SIG-M5 treated with dmso at 0.1 percent for 504 hours (cell line): ENCODE data around the gene UBE2N.
"Not testable (repeated sequence)": the region's sequence is repeated elsewhere in the genome, so short reads cannot be mapped to it uniquely, and the experiment has no call there.

Experiments used
- DNase-seq: peaks from one replicate; lab custom pipeline; 2025; ENCODE audit not compliant: unreplicated experiment; lab: John Stamatoyannopoulos, UW

UBE2N gene

GRCh38 chr12:93447555-93448290 is 6.0 kb upstream of the UBE2N start:
- DNase-seq = no peak

- DNase-seq = no peak
Measured at GRCh38 chr12:93443576-93443975, 1.8 kb upstream of the UBE2N start.

- no peak for DNase-seq
Measured at GRCh38 chr12:93442411-93443340, 929 bp upstream of the UBE2N start.

- peak; percentile 14 for DNase-seq
Measured at GRCh38 chr12:93441081-93441616, 598 bp downstream of the UBE2N start.

- DNase-seq = peak; percentile 40
Measured at GRCh38 chr12:93440043-93440835, 1.5 kb downstream of the UBE2N start.

GRCh38 chr12:93438266-93439050 is 3.3 kb downstream of the UBE2N start:
- no peak for DNase-seq

- DNase-seq = peak; percentile 47
Measured at GRCh38 chr12:93434256-93434865, 7.4 kb downstream of the UBE2N start.

- not testable (repeated sequence) for DNase-seq
Measured at GRCh38 chr12:93432031-93432430, 9.7 kb downstream of the UBE2N start.

GRCh38 chr12:93430280-93430679 is 11.5 kb downstream of the UBE2N start:
- no peak for DNase-seq

- no peak for DNase-seq
Measured at GRCh38 chr12:93429852-93430251, 11.9 kb downstream of the UBE2N start.

GRCh38 chr12:93429448-93429847 is 12.3 kb downstream of the UBE2N start:
- DNase-seq = no peak

GRCh38 chr12:93427779-93428564 is 13.8 kb downstream of the UBE2N start:
- no peak for DNase-seq

GRCh38 chr12:93426412-93426805 is 15.3 kb downstream of the UBE2N start:
- no peak for DNase-seq

GRCh38 chr12:93425736-93426411 is 15.9 kb downstream of the UBE2N start:
- no peak for DNase-seq

GRCh38 chr12:93422050-93422449 is 19.7 kb downstream of the UBE2N start:
- DNase-seq = no peak

GRCh38 chr12:93419388-93420034 is 22.2 kb downstream of the UBE2N start:
- peak; percentile 86 for DNase-seq

GRCh38 chr12:93417967-93418480 is 23.7 kb downstream of the UBE2N start:
- DNase-seq = no peak
